Activated CD8-positive, alpha-beta memory T cell treated with anti-CD3 and anti-CD28 coated beads, Interleukin-2, amount 50 U/mL, for 4 hours (primary cell): Measurements from ENCODE around the gene PWP2.
"Not testable (repeated sequence)": the region's sequence is repeated elsewhere in the genome, so short reads cannot be mapped to it uniquely, and the experiment has no call there.

Experiments
- DNase-seq: peaks from one replicate; pipeline ENCODE4 v3.0.0-alpha.2; 2020

PWP2 gene

GRCh38 chr21:44167527-44167926, 60.3 kb downstream of the PWP2 start:
- DNase-seq, result not testable (repeated sequence)

- not testable (repeated sequence) for DNase-seq
These were observed 63.1 kb downstream of the PWP2 start for GRCh38 chr21:44170326-44170725.

GRCh38 chr21:44170863-44171262, 63.7 kb downstream of the PWP2 start:
- not testable (repeated sequence) for DNase-seq

GRCh38 chr21:44171962-44172572, 64.9 kb downstream of the PWP2 start:
- not testable (repeated sequence) for DNase-seq

- not testable (repeated sequence) for DNase-seq
These were observed 65.5 kb downstream of the PWP2 start for GRCh38 chr21:44172741-44173140.

GRCh38 chr21:44175189-44175588, 68.0 kb downstream of the PWP2 start:
- DNase-seq, result not testable (repeated sequence)

- DNase-seq, result not testable (repeated sequence)
These were observed 68.9 kb downstream of the PWP2 start for GRCh38 chr21:44176127-44176526.
